NB4 (cell line): ENCODE results near the gene MICAL2.

Experiments
- DNase-seq: peaks from one replicate; pipeline ENCODE4 v3.0.0; 2010; ENCODE audit warnings: low read depth
- H3K4me3 ChIP-seq: one replicate; pipeline ENCODE4 v1.5.1; 2011; ENCODE audit warnings: mild to moderate bottlenecking, low read depth, low read length, moderate library complexity
- CTCF ChIP-seq: IDR thresholded peaks from one replicate; pipeline ENCODE4 v1.5.1; 2012; ENCODE audit warnings: low read depth, low read length
- MAX ChIP-seq: IDR thresholded peaks from 2 replicates; pipeline ENCODE4 v1.6.1; 2011; ENCODE audit warnings: low read depth, low read length
- MYC ChIP-seq: IDR thresholded peaks from 2 replicates; pipeline ENCODE4 v1.6.1; 2011; ENCODE audit warnings: low read depth, low read length
- POLR2A ChIP-seq: IDR thresholded peaks from 2 replicates; pipeline ENCODE4 v1.6.1; 2011; ENCODE audit warnings: mild to moderate bottlenecking; ENCODE audit not compliant: insufficient read length; ENCODE audit errors: extremely low read depth

The MICAL2 gene

GRCh38 chr11:12225046-12225739 lies 114.8 kb downstream of the MICAL2 start:
- H3K4me3 ChIP-seq, result no peak overlapping the region
- TF ChIP-seq MAX (no peak), CTCF (no peak), MYC (no peak), POLR2A (no peak)
- peak; percentile 48 for DNase-seq

GRCh38 chr11:12226093-12226492 lies 115.7 kb downstream of the MICAL2 start:
- TF ChIP-seq MYC (no peak), CTCF (no peak), POLR2A (no peak), MAX (no peak)
- H3K4me3 ChIP-seq, result no peak overlapping the region
- no peak for DNase-seq

- TF ChIP-seq POLR2A (no peak), MAX (no peak), MYC (no peak), CTCF (no peak)
- H3K4me3 ChIP-seq, result no peak overlapping the region
- DNase-seq, result peak; percentile 57
Observed at GRCh38 chr11:12229450-12230229, 119.2 kb downstream of the MICAL2 start.

GRCh38 chr11:12232160-12232559 lies 121.8 kb downstream of the MICAL2 start:
- no peak overlapping the region for H3K4me3 ChIP-seq
- DNase-seq, result no peak
- TF ChIP-seq POLR2A, result no peak
- no peak for TF ChIP-seq CTCF
- no peak for TF ChIP-seq MYC
- no peak for TF ChIP-seq MAX

- H3K4me3 ChIP-seq, result no peak overlapping the region
- no peak for TF ChIP-seq MYC
- DNase-seq, result no peak
Observed at GRCh38 chr11:12232817-12233601, 122.6 kb downstream of the MICAL2 start.

- no peak for DNase-seq
- TF ChIP-seq CTCF (no peak), MAX (no peak), POLR2A (no peak), MYC (no peak)
- H3K4me3 ChIP-seq, result no peak overlapping the region
Observed at GRCh38 chr11:12233602-12233925, 123.2 kb downstream of the MICAL2 start.
